ENCODE results near the gene GRID1. TPM values are rescaled to one million over a fixed set of nuclear protein-coding genes. Genes with fewer than 3 reads are reported as not detected.

GRID1 gene
- total RNA-seq, 1 donor from 2014 or later: 0.75 TPM

- Mint-ChIP-seq H3K4me1 (ENCODE audit: low read depth, unreplicated experiment) (no peaks in the 10 kb centered on the region), H3K9me3 (ENCODE audit: unreplicated experiment) (peaks cover 2% of the 10 kb centered on the region), H3K27ac (ENCODE audit: unreplicated experiment) (no peak overlapping the region), H3K36me3 (ENCODE audit: low read depth, unreplicated experiment) (peaks cover 2% of the 10 kb centered on the region), H3K27me3 (ENCODE audit: low read depth, unreplicated experiment) (peaks cover 15% of the 10 kb centered on the region), H3K4me3 (ENCODE audit: unreplicated experiment) (no peak overlapping the region)
- H2AFZ ChIP-seq (ENCODE audit: low read depth, low read length): no peak overlapping the region
- FAIRE-seq (no peak), DNase-seq (ENCODE audit: low read depth) (no peak)
- no peak overlapping the region for H3K27ac ChIP-seq (ENCODE audit: low read depth, low read length)
- H3K27me3 ChIP-seq (ENCODE audit: insufficient read depth, low read length): no peaks in the 10 kb centered on the region
- H3K9ac ChIP-seq (ENCODE audit: low read length): no peak overlapping the region
- peaks cover 4% of the 10 kb centered on the region for H3K9me3 ChIP-seq (ENCODE audit: insufficient read depth, low read depth, low read length)
- H3K4me2 ChIP-seq (ENCODE audit: low read length): no peak overlapping the region
- H3K4me3 ChIP-seq (ENCODE audit: insufficient read depth, low read depth, low read length): no peak overlapping the region
- H4K20me1 ChIP-seq (ENCODE audit: insufficient read depth, low read length): no peaks in the 10 kb centered on the region
- TF ChIP-seq CTCF (IDR thresholded peaks at IDR 0.05; ENCODE audit: insufficient read depth, low read depth, low read length): no peak
- no peak for TF ChIP-seq EZH2 (IDR thresholded peaks at IDR 0.05; ENCODE audit: insufficient read depth, low read length)
- no peaks in the 10 kb centered on the region for H3K36me3 ChIP-seq (ENCODE audit: insufficient read depth, low read length)
- H3K79me2 ChIP-seq (ENCODE audit: insufficient read depth, low read length): no peaks in the 10 kb centered on the region
- H3K4me1 ChIP-seq (ENCODE audit: insufficient read depth, low read length): no peaks in the 10 kb centered on the region
Measured at GRCh38 chr10:86136934-86137333, 229.7 kb downstream of the GRID1 start.

GRCh38 chr10:86135191-86135590 lies 231.4 kb downstream of the GRID1 start:
- no peaks in the 10 kb centered on the region for H3K4me1 Mint-ChIP-seq (ENCODE audit: low read depth, unreplicated experiment)
- Histone ChIP-seq H3K4me3 (ENCODE audit: insufficient read depth, low read depth, low read length) (no peak overlapping the region), H2AFZ (ENCODE audit: low read depth, low read length) (no peak overlapping the region), H3K79me2 (ENCODE audit: insufficient read depth, low read length) (no peaks in the 10 kb centered on the region), H3K27ac (ENCODE audit: low read depth, low read length) (no peak overlapping the region), H3K36me3 (ENCODE audit: insufficient read depth, low read length) (no peaks in the 10 kb centered on the region), H3K9ac (ENCODE audit: low read length) (no peak overlapping the region), H3K4me2 (ENCODE audit: low read length) (no peak overlapping the region), H3K9me3 (ENCODE audit: insufficient read depth, low read depth, low read length) (no peaks in the 10 kb centered on the region), H4K20me1 (ENCODE audit: insufficient read depth, low read length) (no peaks in the 10 kb centered on the region), H3K27me3 (ENCODE audit: insufficient read depth, low read length) (no peaks in the 10 kb centered on the region), H3K4me1 (ENCODE audit: insufficient read depth, low read length) (no peaks in the 10 kb centered on the region)
- peaks cover 2% of the 10 kb centered on the region for H3K36me3 Mint-ChIP-seq (ENCODE audit: low read depth, unreplicated experiment)
- peaks cover 8% of the 10 kb centered on the region for H3K9me3 Mint-ChIP-seq (ENCODE audit: unreplicated experiment)
- H3K27ac Mint-ChIP-seq (ENCODE audit: unreplicated experiment): no peak overlapping the region
- DNase-seq (ENCODE audit: low read depth) (no peak), FAIRE-seq (no peak)
- TF ChIP-seq EZH2 (IDR thresholded peaks at IDR 0.05; ENCODE audit: insufficient read depth, low read length): no peak
- no peak for TF ChIP-seq CTCF (IDR thresholded peaks at IDR 0.05; ENCODE audit: insufficient read depth, low read depth, low read length)
- no peak overlapping the region for H3K4me3 Mint-ChIP-seq (ENCODE audit: unreplicated experiment)
- H3K27me3 Mint-ChIP-seq (ENCODE audit: low read depth, unreplicated experiment): peaks cover 15% of the 10 kb centered on the region

GRCh38 chr10:86130737-86131475 lies 235.7 kb downstream of the GRID1 start:
- Histone ChIP-seq H3K9me3 (ENCODE audit: insufficient read depth, low read depth, low read length) (no peaks in the 10 kb centered on the region), H3K4me3 (ENCODE audit: insufficient read depth, low read depth, low read length) (no peak overlapping the region), H2AFZ (ENCODE audit: low read depth, low read length) (no peak overlapping the region), H4K20me1 (ENCODE audit: insufficient read depth, low read length) (no peaks in the 10 kb centered on the region), H3K9ac (ENCODE audit: low read length) (no peak overlapping the region), H3K36me3 (ENCODE audit: insufficient read depth, low read length) (no peaks in the 10 kb centered on the region), H3K27ac (ENCODE audit: low read depth, low read length) (no peak overlapping the region), H3K27me3 (ENCODE audit: insufficient read depth, low read length) (no peaks in the 10 kb centered on the region), H3K4me1 (ENCODE audit: insufficient read depth, low read length) (no peaks in the 10 kb centered on the region), H3K79me2 (ENCODE audit: insufficient read depth, low read length) (no peaks in the 10 kb centered on the region), H3K4me2 (ENCODE audit: low read length) (no peak overlapping the region)
- peaks cover 8% of the 10 kb centered on the region for H3K9me3 Mint-ChIP-seq (ENCODE audit: unreplicated experiment)
- no peaks in the 10 kb centered on the region for H3K4me1 Mint-ChIP-seq (ENCODE audit: low read depth, unreplicated experiment)
- no peak for DNase-seq (ENCODE audit: low read depth)
- TF ChIP-seq CTCF (IDR thresholded peaks at IDR 0.05; ENCODE audit: insufficient read depth, low read depth, low read length) (no peak), EZH2 (IDR thresholded peaks at IDR 0.05; ENCODE audit: insufficient read depth, low read length) (no peak)
- H3K4me3 Mint-ChIP-seq (ENCODE audit: unreplicated experiment): no peak overlapping the region
- no peak overlapping the region for H3K27ac Mint-ChIP-seq (ENCODE audit: unreplicated experiment)
- peaks cover 34% of the 10 kb centered on the region for H3K27me3 Mint-ChIP-seq (ENCODE audit: low read depth, unreplicated experiment)
- FAIRE-seq: no peak
- H3K36me3 Mint-ChIP-seq (ENCODE audit: low read depth, unreplicated experiment): peaks cover 2% of the 10 kb centered on the region
